ENCODE results near the gene POLR1D.
"Not testable (repeated sequence)": the region's sequence is repeated elsewhere in the genome, so short reads cannot be mapped to it uniquely, and the experiment has no call there.

DNA sequence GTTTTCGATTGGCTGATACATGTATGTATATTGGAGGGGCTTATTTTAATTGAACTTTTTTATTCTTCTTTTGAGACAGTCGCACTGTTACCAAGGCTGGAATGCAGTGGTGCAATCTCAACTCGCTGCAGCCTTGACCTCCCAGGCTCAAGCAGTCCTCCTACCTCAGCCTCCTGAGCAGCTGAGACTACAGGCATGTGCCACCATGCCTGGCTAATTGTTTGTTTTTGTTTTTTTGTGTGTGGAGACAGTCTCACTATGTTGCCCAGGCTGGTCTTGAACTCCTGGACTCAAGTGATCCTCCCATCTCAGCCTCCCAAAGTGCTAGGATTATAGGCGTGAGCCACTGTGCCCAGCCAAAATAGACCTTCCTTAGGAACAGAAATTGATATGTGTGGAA, 7.1 kb downstream of the POLR1D start:
- TF ChIP-seq, protein P1, sequence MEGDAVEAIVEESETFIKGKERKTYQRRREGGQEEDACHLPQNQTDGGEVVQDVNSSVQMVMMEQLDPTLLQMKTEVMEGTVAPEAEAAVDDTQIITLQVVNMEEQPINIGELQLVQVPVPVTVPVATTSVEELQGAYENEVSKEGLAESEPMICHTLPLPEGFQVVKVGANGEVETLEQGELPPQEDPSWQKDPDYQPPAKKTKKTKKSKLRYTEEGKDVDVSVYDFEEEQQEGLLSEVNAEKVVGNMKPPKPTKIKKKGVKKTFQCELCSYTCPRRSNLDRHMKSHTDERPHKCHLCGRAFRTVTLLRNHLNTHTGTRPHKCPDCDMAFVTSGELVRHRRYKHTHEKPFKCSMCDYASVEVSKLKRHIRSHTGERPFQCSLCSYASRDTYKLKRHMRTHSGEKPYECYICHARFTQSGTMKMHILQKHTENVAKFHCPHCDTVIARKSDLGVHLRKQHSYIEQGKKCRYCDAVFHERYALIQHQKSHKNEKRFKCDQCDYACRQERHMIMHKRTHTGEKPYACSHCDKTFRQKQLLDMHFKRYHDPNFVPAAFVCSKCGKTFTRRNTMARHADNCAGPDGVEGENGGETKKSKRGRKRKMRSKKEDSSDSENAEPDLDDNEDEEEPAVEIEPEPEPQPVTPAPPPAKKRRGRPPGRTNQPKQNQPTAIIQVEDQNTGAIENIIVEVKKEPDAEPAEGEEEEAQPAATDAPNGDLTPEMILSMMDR (IDR thresholded peaks at IDR 0.05), result not testable (repeated sequence)
- TF ChIP-seq POLR2A (IDR thresholded peaks at IDR 0.05), result not testable (repeated sequence)
